Colonic mucosa (tissue), 4 donors: ENCODE measurements around the gene LRRC59. TPM values are rescaled to one million over a fixed set of nuclear protein-coding genes. Genes with fewer than 3 reads are reported as not detected.

ENCODE experiments used
- DNase-seq: peaks from one replicate; pipeline ENCODE4 v3.0.0-alpha.2; 2020
- H3K27ac ChIP-seq: fragments of 200-600 bp; one replicate; pipeline ENCODE4 v1.8.0; 2021
- H3K27me3 ChIP-seq: fragments of 200-600 bp; one replicate; pipeline ENCODE4 v1.8.0; 2021
- H3K36me3 ChIP-seq: fragments of 200-600 bp; one replicate; pipeline ENCODE4 v1.8.0; 2021
- H3K4me1 ChIP-seq: fragments of 200-600 bp; one replicate; pipeline ENCODE4 v1.8.0; 2021; ENCODE audit warnings: mild to moderate bottlenecking
- H3K4me3 ChIP-seq: fragments of 200-600 bp; one replicate; pipeline ENCODE4 v1.8.0; 2021
- H3K9ac ChIP-seq, 2 donors: one replicate each; pipeline ENCODE4 v1.7.0; 2013; ENCODE audit warnings: control low read depth in 2 of 2, low read depth in 2 of 2, low read length in 2 of 2
- H3K9me3 ChIP-seq: fragments of 200-600 bp; one replicate; pipeline ENCODE4 v1.8.0; 2021
- CTCF ChIP-seq: fragments of 200-600 bp; IDR thresholded peaks from one replicate; pipeline ENCODE4 v1.8.0; 2022; ENCODE audit warnings: antibody characterized with exemption, mild to moderate bottlenecking
- intact Hi-C: fragments of 100-400 bp; cut with DNase I; formaldehyde crosslinking; loops from one replicate; pipeline ENCODE4 v1.14.1; 2022
- total RNA-seq, 2 donors: library from RNA; stranded (reverse); fragmentation: NEBNext Ultra II Directional in 1 of 2; extraction: Animal tissue kit (Norgen Biotek cat#: 25700) in 1 of 2; gene quantifications; one replicate each; pipeline ENCODE4 v1.2.1, GENCODE V29; 2021
- donor health status: healthy.
- donor health status: DM: no; HTN: no; CAD: no.
- donor health status: DM: no; HTN: no; CAD: no.

The LRRC59 gene
- total RNA-seq, 2 donors from 2014 or later = 147 to 265 TPM

GRCh38 chr17:50361561-50362480 is 35.5 kb downstream of the LRRC59 start:
- H3K9ac ChIP-seq = peak overlapping the region; percentile 3 to 18
- peaks cover 5% of the 10 kb centered on the region for H3K4me1 ChIP-seq
- peak; percentile 67 for DNase-seq
- H3K4me3 ChIP-seq = no peak overlapping the region
- H3K27me3 ChIP-seq = no peaks in the 10 kb centered on the region
- H3K9me3 ChIP-seq = no peaks in the 10 kb centered on the region
- no peak overlapping the region for H3K27ac ChIP-seq
- intact Hi-C loops = loop anchor here (2.0 to 5.0 kb wide), 2 partner anchors 35 to 117 kb away; partner anchors contain the start of genes LRRC59 and RSAD1
- peaks cover 5% of the 10 kb centered on the region for H3K36me3 ChIP-seq
- peak; percentile 85 for TF ChIP-seq CTCF

GRCh38 chr17:50360486-50361115 is 36.7 kb downstream of the LRRC59 start:
- DNase-seq = no peak
- H3K9ac ChIP-seq = no peak overlapping the region
- no peaks in the 10 kb centered on the region for H3K27me3 ChIP-seq
- H3K36me3 ChIP-seq = peaks cover 7% of the 10 kb centered on the region
- intact Hi-C loops = loop anchor here (5.0 kb wide), 1 partner anchor 37 kb away; the partner anchor contains the start of gene LRRC59
- TF ChIP-seq CTCF = no peak
- no peak overlapping the region for H3K4me3 ChIP-seq
- no peaks in the 10 kb centered on the region for H3K9me3 ChIP-seq
- no peak overlapping the region for H3K27ac ChIP-seq
- peaks cover 5% of the 10 kb centered on the region for H3K4me1 ChIP-seq

GRCh38 chr17:50359998-50360461 is 37.3 kb downstream of the LRRC59 start:
- Histone ChIP-seq H3K27ac (no peak overlapping the region), H3K9me3 (no peaks in the 10 kb centered on the region), H3K9ac (no peak overlapping the region), H3K4me3 (no peak overlapping the region), H3K36me3 (peaks cover 7% of the 10 kb centered on the region), H3K27me3 (no peaks in the 10 kb centered on the region), H3K4me1 (peaks cover 5% of the 10 kb centered on the region)
- intact Hi-C loops = loop anchor here (5.0 kb wide), 1 partner anchor 37 kb away; the partner anchor contains the start of gene LRRC59
- DNase-seq = no peak
- TF ChIP-seq CTCF = no peak

GRCh38 chr17:50359005-50359699 is 38.2 kb downstream of the LRRC59 start:
- no peak overlapping the region for H3K4me3 ChIP-seq
- no peak for DNase-seq
- no peak overlapping the region for H3K27ac ChIP-seq
- H3K9me3 ChIP-seq = no peaks in the 10 kb centered on the region
- TF ChIP-seq CTCF = no peak
- H3K4me1 ChIP-seq = peaks cover 5% of the 10 kb centered on the region
- intact Hi-C loops = no loop called here
- peaks cover 7% of the 10 kb centered on the region for H3K36me3 ChIP-seq
- H3K27me3 ChIP-seq = no peaks in the 10 kb centered on the region
- peak overlapping the region in 1 of 2 donors; percentile 19 for H3K9ac ChIP-seq

GRCh38 chr17:50358177-50358576 is 39.1 kb downstream of the LRRC59 start:
- no peak for DNase-seq
- Histone ChIP-seq H3K27ac (no peak overlapping the region), H3K9ac (no peak overlapping the region), H3K9me3 (no peaks in the 10 kb centered on the region), H3K4me3 (no peak overlapping the region), H3K36me3 (peaks cover 7% of the 10 kb centered on the region), H3K27me3 (no peaks in the 10 kb centered on the region), H3K4me1 (peaks cover 5% of the 10 kb centered on the region)
- intact Hi-C loops = no loop called here
- no peak for TF ChIP-seq CTCF
